Lower lobe of right lung (tissue), 2 donors: Measurements from ENCODE around the gene TXNDC11. TPM values are rescaled to one million over a fixed set of nuclear protein-coding genes. Genes with fewer than 3 reads are reported as not detected.
A peak's percentile ranks its signal among the peaks of the same experiment; 100 is the strongest.

Experiments
- ATAC-seq, 2 donors: fragments of 200-7000 bp; cut with Tn5 transposase; one replicate each; pipeline ENCODE4 v1.9.1; 2020 to 2022; ENCODE audit warnings: mild to moderate bottlenecking in 2 of 2, moderate library complexity in 2 of 2
- DNase-seq: peaks from one replicate; pipeline ENCODE4 v3.0.0-alpha.2; 2020
- H3K27ac ChIP-seq: fragments of 200-600 bp; one replicate; pipeline ENCODE4 v1.8.0; 2022
- H3K27me3 ChIP-seq: fragments of 200-600 bp; one replicate; pipeline ENCODE4 v1.8.0; 2022; ENCODE audit warnings: low read depth
- H3K36me3 ChIP-seq: fragments of 200-600 bp; one replicate; pipeline ENCODE4 v1.8.0; 2022; ENCODE audit warnings: mild to moderate bottlenecking
- H3K4me1 ChIP-seq: fragments of 200-600 bp; one replicate; pipeline ENCODE4 v1.8.0; 2022
- H3K4me3 ChIP-seq: fragments of 200-600 bp; one replicate; pipeline ENCODE4 v1.8.0; 2022; ENCODE audit warnings: mild to moderate bottlenecking
- H3K9me3 ChIP-seq: fragments of 200-600 bp; one replicate; pipeline ENCODE4 v1.8.0; 2022
- CTCF ChIP-seq: fragments of 200-600 bp; IDR thresholded peaks from one replicate; pipeline ENCODE4 v1.8.0; 2022; ENCODE audit warnings: antibody characterized with exemption, mild to moderate bottlenecking
- intact Hi-C: fragments of 100-400 bp; cut with DNase I; formaldehyde crosslinking; loops from one replicate; pipeline ENCODE4 v1.11.0; 2022
- total RNA-seq: library from RNA; stranded (reverse); fragmentation: NEBNext Ultra II Directional; extraction: Animal tissue kit (Norgen Biotek cat#: 25700); gene quantifications from one replicate; pipeline ENCODE4 v1.2.1, GENCODE V29; 2021
- donor health status: DM: no; HTN: yes; CAD: no; lungs with severe emphysema.

TXNDC11 gene
- total RNA-seq, 1 donor from 2014 or later: 88.2 TPM

GRCh38 chr16:11692171-11692570 is 50.5 kb downstream of the TXNDC11 start:
- ATAC-seq: no peak
- Histone ChIP-seq H3K27ac (no peak overlapping the region), H3K4me1 (peaks cover 23% of the 10 kb centered on the region), H3K27me3 (no peaks in the 10 kb centered on the region), H3K36me3 (peaks cover 89% of the 10 kb centered on the region), H3K4me3 (no peak overlapping the region), H3K9me3 (no peaks in the 10 kb centered on the region)
- no peak for TF ChIP-seq CTCF
- no peak for DNase-seq
- intact Hi-C loops: no loop called here

DNA sequence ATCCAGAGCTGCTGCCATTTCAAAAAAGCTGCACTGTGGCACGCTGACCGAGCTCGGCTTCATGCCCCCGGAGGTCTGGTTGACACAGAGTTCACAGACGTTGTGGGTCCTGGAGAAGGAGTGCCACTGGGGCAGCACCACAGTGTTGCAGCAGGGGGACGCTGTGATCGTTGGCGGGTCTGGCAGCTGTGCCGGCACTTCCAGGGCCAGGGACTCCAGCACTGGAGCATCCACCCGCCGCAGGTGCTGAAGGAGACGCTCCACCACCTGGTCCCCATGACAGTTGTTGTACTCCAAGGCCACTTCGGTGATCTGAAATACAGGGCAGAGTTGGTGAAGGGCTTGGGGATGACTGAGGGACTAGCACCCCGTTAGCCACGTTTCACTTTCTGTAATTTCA is 50.9 kb downstream of the TXNDC11 start:
- no peak overlapping the region for H3K27ac ChIP-seq
- H3K4me3 ChIP-seq: no peak overlapping the region
- ATAC-seq: no peak
- DNase-seq: no peak
- intact Hi-C loops: no loop called here
- TF ChIP-seq CTCF: no peak
- no peaks in the 10 kb centered on the region for H3K27me3 ChIP-seq
- H3K9me3 ChIP-seq: no peaks in the 10 kb centered on the region
- H3K36me3 ChIP-seq: peaks cover 89% of the 10 kb centered on the region
- peaks cover 23% of the 10 kb centered on the region for H3K4me1 ChIP-seq

DNA sequence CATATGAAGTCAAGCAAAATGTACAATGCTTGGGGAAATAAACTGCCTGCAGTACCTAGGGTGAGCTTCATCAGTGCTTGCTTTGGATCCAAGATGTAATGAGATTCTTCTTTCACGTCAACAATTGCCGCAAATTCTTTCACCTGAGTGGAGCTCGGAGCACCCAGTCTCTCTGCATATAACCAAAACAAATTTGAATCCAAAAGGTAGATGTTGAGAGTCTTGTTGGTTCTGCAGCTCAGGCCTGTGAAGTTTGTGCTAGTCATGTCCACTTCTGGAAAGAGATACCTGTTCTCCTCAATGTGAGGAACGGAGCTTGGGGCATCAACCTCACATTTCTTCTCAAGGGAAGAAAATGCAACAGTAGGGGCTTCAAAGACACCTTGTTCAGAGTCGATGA is 51.4 kb downstream of the TXNDC11 start:
- no peak for TF ChIP-seq CTCF
- Histone ChIP-seq H3K36me3 (peaks cover 89% of the 10 kb centered on the region), H3K4me1 (peaks cover 23% of the 10 kb centered on the region), H3K27me3 (no peaks in the 10 kb centered on the region), H3K4me3 (no peak overlapping the region), H3K27ac (no peak overlapping the region), H3K9me3 (no peaks in the 10 kb centered on the region)
- intact Hi-C loops: no loop called here
- DNase-seq (no peak), ATAC-seq (no peak)

DNA sequence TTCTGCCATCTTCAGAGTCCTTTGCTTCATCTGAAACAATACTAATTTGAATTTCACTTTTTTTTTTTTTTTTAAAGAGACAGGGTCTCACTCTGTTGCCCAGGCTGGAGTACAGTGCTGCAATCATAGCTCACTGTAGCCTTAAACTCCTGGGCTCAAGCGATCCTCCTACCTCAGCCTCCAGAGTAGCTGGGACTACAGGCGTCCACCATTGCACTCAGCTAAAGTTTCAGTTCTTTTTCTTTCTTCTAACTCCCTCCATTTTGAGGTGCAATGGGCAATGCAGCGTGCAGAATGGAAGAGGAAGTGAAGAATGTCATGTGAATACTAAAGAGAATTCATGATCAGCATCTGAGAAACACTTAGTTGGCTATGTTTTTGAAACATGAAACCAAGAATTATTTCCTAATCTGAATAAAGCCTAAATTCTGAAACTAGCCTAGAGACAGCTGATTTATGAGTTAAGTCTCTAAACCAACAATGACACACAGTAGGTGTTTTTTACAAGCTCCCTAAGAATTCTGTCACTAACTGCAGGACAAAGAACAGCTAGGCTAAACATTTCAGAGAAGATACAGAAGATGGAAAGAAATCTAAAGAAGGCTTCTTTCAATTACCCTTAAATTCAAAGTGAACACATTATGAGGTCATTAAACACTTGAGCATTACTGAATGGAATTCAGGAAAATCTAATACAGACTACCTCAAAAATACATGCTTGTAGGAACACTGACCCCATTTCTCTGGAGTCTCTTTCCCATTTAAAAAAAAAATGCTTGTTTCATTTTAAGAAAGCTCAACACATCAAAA is 53.4 kb downstream of the TXNDC11 start:
- intact Hi-C loops: no loop called here
- H3K9me3 ChIP-seq: no peaks in the 10 kb centered on the region
- H3K27ac ChIP-seq: no peak overlapping the region
- H3K36me3 ChIP-seq: peaks cover 89% of the 10 kb centered on the region
- no peaks in the 10 kb centered on the region for H3K27me3 ChIP-seq
- no peak for DNase-seq
- no peak overlapping the region for H3K4me3 ChIP-seq
- peak; percentile 26 to 45 for ATAC-seq
- TF ChIP-seq CTCF: no peak
- H3K4me1 ChIP-seq: peaks cover 23% of the 10 kb centered on the region

DNA sequence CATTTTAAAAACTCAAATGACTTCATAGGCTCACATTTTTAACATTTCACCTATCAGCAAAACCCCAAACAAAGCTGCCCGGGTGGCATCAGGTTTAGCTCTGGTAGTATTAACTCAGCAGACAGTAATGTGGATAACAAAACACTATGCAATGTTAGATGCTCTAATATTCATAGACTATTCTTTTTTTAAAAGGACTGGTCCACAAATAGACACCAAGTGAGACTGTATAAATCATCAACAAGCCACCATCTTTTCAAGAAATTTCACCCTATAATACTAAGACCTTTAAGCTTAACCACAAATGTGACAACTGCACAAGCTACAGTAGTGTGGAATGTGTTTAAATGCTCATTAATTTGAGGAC is 54.2 kb downstream of the TXNDC11 start:
- no peak overlapping the region for H3K4me3 ChIP-seq
- intact Hi-C loops: no loop called here
- H3K36me3 ChIP-seq: peaks cover 89% of the 10 kb centered on the region
- H3K27me3 ChIP-seq: no peaks in the 10 kb centered on the region
- H3K9me3 ChIP-seq: no peaks in the 10 kb centered on the region
- DNase-seq: no peak
- ATAC-seq: no peak
- no peak for TF ChIP-seq CTCF
- H3K4me1 ChIP-seq: peaks cover 23% of the 10 kb centered on the region
- no peak overlapping the region for H3K27ac ChIP-seq
